Ovary (tissue), 9 donors: ENCODE measurements around the gene C19orf47. TPM values are rescaled to one million over a fixed set of nuclear protein-coding genes. Genes with fewer than 3 reads are reported as not detected.
A peak's percentile ranks its signal among the peaks of the same experiment; 100 is the strongest.

Experiments used
- DNase-seq, 5 donors: peaks; one replicate each; pipeline ENCODE4 v3.0.0-alpha.2; 2019 to 2020
- H3K27ac ChIP-seq, 2 donors: fragments of 200-600 bp; one replicate each; pipeline versions ENCODE4 v1.5.1 to v1.8.0; 2019 to 2022
- H3K27me3 ChIP-seq: fragments of 200-600 bp; one replicate; pipeline ENCODE4 v1.8.0; 2022
- H3K36me3 ChIP-seq: fragments of 200-600 bp; sonication (generic); one replicate; pipeline ENCODE4 v1.5.1; 2019
- H3K4me1 ChIP-seq: one replicate; pipeline ENCODE4 v1.8.1; 2013; ENCODE audit warnings: mild to moderate bottlenecking, moderate library complexity; ENCODE audit not compliant: insufficient read depth
- H3K4me3 ChIP-seq: fragments of 200-600 bp; sonication (generic); one replicate; pipeline ENCODE4 v1.5.1; 2017
- H3K9me3 ChIP-seq, 2 donors: fragments of 200-600 bp in 1 of 2; sonication (generic) in 1 of 2; one replicate each; pipeline versions ENCODE4 v1.5.1 to v1.8.1; 2013 to 2019; ENCODE audit warnings: mild to moderate bottlenecking in 1 of 2, moderate library complexity in 1 of 2
- EP300 ChIP-seq: sonication (generic); formaldehyde crosslinking; IDR thresholded peaks from one replicate; pipeline ENCODE4 v1.6.1; 2017; ENCODE audit warnings: antibody characterized with exemption
- POLR2A ChIP-seq: fragments of 450-650 bp; IDR thresholded peaks from one replicate; pipeline ENCODE4 v1.6.1; 2017; ENCODE audit warnings: antibody characterized with exemption, mild to moderate bottlenecking, moderate library complexity
- WGBS, 3 donors: extraction: QIAGEN DNeasy Blood & Tissue Kit in 1 of 3; methylation state at CpG; one replicate each; pipeline versions ENCODE4 v1.1.5 to v1.1.7; 2013 to 2017; 5-methylcytosine and 5-hydroxymethylcytosine counted together
- intact Hi-C, 4 donors: fragments of 100-400 bp; cut with DNase I; formaldehyde crosslinking; loops; one replicate each; pipeline versions ENCODE4 v1.11.0 to v1.15.1; 2022 to 2023
- polyA plus RNA-seq, 2 donors: library from polyadenylated mRNA; stranded (reverse); fragments of 200-250 nt in 1 of 2; fragments of 350-450 nt in 1 of 2; fragmentation: Illumina TruSeq in 1 of 2; extraction: RNeasy Lipid Tissue Mini Kit (QIAGEN cat#74804) in 1 of 2; gene quantifications; one replicate each; pipeline ENCODE4 v1.2.3, GENCODE V29; 2013 to 2014
- total RNA-seq, 7 donors: library from RNA; depleted of rRNA in 2 of 7; stranded (reverse); fragments of >200 nt in 2 of 7; fragmentation: NEBNext Ultra II Directional in 3 of 7; extraction: Animal tissue kit (Norgen Biotek cat#: 25700) in 3 of 7; gene quantifications; one replicate each; pipeline versions ENCODE4 v1.1.0 to v1.2.4, GENCODE V29; 2016 to 2023
- TF ChIP-seq, protein P1 (sequence below), 3 donors: fragments of 450-650 bp in 2 of 3; fragments of 200-600 bp in 1 of 3; IDR thresholded peaks; one replicate each; pipeline versions ENCODE4 v1.5.1 to v1.8.0; 2016 to 2022; ENCODE audit warnings: antibody characterized with exemption in 3 of 3, mild to moderate bottlenecking in 1 of 3
- donor health status: DM: no; HTN: no; CAD: no; lungs with moderate emphysema.
- donor health status: DM: no; HTN: no; CAD: no.
- donor health status: Bipolar disorder and iron deficiency.
- donor health status: DM: yes; HTN: yes; CAD: no.
- donor health status: DM: no; HTN: no; CAD: no.
- donor health status: DM: yes; HTN: yes; CAD: no.

Gene C19orf47
- total and polyA plus RNA-seq, 9 donors, result 3.5 to 15.8 (median 12.2) TPM

DNA sequence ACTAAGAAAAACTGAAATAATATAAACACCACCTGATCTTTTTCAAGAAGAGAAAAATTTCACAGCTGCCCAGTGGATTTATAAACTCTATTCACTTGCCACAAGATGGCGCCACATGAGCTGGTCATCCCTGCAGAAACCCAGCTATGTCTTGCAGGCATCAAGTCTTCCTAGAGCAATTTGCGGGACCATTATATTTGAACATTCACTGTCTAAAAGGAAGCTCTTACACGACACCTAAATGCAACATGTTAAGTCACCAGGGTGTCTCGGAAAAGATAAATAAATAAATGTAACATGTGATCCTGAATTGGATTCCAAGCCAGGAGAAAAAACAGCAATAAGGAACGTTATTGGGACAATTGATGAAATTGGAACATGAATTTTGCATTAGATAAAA is 42.8 kb downstream of the C19orf47 start:
- Histone ChIP-seq H3K4me3 (no peak overlapping the region), H3K36me3 (no peaks in the 10 kb centered on the region), H3K9me3 (no peaks in the 10 kb centered on the region), H3K27me3 (no peaks in the 10 kb centered on the region), H3K4me1 (no peaks in the 10 kb centered on the region), H3K27ac (no peak overlapping the region)
- intact Hi-C loops, result loop anchor here in 3 of 4 donors (10.0 kb wide), 2 partner anchors 289 to 329 kb away; no protein-coding TSS in a partner anchor
- peak; percentile 76 to 88 (median 81) for DNase-seq
- WGBS, 3 donors, result 3% methylated on average over 5 of the region's 5 CpGs
- TF ChIP-seq POLR2A, result no peak
- TF ChIP-seq, protein P1, sequence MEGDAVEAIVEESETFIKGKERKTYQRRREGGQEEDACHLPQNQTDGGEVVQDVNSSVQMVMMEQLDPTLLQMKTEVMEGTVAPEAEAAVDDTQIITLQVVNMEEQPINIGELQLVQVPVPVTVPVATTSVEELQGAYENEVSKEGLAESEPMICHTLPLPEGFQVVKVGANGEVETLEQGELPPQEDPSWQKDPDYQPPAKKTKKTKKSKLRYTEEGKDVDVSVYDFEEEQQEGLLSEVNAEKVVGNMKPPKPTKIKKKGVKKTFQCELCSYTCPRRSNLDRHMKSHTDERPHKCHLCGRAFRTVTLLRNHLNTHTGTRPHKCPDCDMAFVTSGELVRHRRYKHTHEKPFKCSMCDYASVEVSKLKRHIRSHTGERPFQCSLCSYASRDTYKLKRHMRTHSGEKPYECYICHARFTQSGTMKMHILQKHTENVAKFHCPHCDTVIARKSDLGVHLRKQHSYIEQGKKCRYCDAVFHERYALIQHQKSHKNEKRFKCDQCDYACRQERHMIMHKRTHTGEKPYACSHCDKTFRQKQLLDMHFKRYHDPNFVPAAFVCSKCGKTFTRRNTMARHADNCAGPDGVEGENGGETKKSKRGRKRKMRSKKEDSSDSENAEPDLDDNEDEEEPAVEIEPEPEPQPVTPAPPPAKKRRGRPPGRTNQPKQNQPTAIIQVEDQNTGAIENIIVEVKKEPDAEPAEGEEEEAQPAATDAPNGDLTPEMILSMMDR (IDR thresholded peaks at IDR 0.05), result peak in 2 of 3 donors; percentile 61 to 64

DNA sequence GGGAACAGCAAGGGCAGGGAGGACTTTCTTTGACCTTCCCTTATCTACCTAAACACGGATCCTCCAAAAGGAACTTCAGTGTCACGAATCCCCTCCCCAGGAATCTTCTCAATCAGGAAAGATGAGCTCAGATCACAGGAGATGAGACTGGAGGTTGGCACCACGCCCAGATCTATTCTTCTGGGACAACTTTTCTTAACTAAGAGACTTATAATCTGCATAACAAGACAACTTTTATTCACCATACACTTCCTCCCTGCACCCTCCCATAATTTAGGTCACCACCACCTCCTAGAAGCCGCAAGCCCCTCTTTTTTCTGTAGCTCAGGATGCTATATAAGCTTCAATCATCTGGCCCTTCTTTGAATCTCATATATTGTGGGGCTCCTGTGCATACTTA is 43.9 kb downstream of the C19orf47 start:
- intact Hi-C loops, result loop anchor here in 3 of 4 donors (10.0 kb wide), 2 partner anchors 290 to 330 kb away; no protein-coding TSS in a partner anchor
- DNase-seq, result no peak
- H3K4me3 ChIP-seq, result no peak overlapping the region
- H3K27ac ChIP-seq, result no peak overlapping the region
- H3K4me1 ChIP-seq, result no peaks in the 10 kb centered on the region
- 69 to 73% (median 71%) methylated on average over 4 of the region's 4 CpGs for WGBS, 3 donors
- no peaks in the 10 kb centered on the region for H3K36me3 ChIP-seq
- TF ChIP-seq, protein P1 (IDR thresholded peaks at IDR 0.05), result no peak
- TF ChIP-seq EP300 (no peak), POLR2A (no peak)
- H3K27me3 ChIP-seq, result no peaks in the 10 kb centered on the region
- H3K9me3 ChIP-seq, result no peaks in the 10 kb centered on the region

DNA sequence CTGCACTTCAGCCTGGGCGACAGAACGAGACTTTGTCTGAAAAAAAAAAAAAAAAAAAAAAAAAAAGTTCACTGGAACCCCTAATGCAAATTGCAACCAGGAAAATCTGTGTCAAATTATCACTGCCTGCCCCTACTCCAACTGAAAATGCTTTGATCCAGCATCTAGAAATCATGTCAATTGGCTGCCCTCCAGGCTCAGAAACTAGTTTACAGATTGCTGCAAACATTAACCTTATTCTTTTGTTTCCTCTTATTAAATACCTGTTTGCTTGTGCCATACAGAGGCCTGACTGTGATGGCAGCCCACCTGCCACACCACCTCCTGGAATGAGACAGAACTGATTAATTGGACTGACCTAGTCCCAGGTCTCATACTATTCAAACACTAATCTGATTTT is 44.4 kb downstream of the C19orf47 start:
- no peak overlapping the region for H3K4me3 ChIP-seq
- no peaks in the 10 kb centered on the region for H3K4me1 ChIP-seq
- WGBS, 3 donors, result 79 to 97% (median 94%) methylated on average over 2 of the region's 2 CpGs
- no peak overlapping the region for H3K27ac ChIP-seq
- H3K36me3 ChIP-seq, result no peaks in the 10 kb centered on the region
- DNase-seq, result no peak
- intact Hi-C loops, result loop anchor here in 3 of 4 donors (10.0 kb wide), 2 partner anchors 291 to 331 kb away; no protein-coding TSS in a partner anchor
- peaks cover 2% of the 10 kb centered on the region for H3K27me3 ChIP-seq
- H3K9me3 ChIP-seq, result no peaks in the 10 kb centered on the region
- TF ChIP-seq POLR2A (no peak), EP300 (no peak)
- TF ChIP-seq, protein P1 (IDR thresholded peaks at IDR 0.05), result no peak

DNA sequence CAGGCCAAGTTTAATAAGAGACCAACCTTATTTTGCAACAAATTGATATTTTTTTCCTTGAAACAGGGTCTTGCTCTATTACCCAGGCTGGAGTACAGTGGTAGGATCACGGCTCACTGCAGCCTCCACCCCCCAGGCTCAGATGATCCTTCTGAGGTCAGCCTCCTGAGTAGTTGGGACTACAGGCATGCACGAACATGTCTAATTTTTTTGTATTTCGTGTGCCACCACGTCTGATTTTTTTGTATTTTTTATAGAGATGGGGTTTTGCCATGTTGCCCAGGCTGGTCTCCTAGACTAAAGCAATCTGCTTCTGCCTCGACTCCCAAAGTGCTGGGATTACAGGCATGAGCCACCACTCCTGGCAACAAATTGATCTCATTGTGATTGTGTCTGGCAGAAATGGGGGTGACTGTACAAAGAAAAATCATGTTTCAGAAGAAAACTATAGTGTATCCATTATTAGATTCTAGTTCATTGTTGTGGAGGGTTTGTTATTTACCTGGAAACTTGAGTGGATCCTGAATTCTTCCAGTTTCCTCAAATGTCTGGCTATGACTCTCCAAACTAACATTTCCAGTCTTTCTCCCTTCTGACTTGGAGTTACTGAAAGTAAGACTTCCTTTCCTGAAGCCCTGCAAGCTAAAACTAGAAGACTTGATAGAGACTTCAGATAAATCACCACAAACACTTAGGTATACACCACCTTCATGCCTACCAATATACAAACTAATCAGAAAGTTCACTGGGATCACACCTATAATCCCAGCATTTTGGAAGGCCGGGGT is 45.8 kb downstream of the C19orf47 start:
- TF ChIP-seq, protein P1 (IDR thresholded peaks at IDR 0.05), result no peak
- no peak for TF ChIP-seq EP300
- no peak for TF ChIP-seq POLR2A
- Histone ChIP-seq H3K9me3 (no peaks in the 10 kb centered on the region), H3K27me3 (peaks cover 2% of the 10 kb centered on the region), H3K27ac (no peak overlapping the region), H3K4me3 (no peak overlapping the region), H3K4me1 (no peaks in the 10 kb centered on the region), H3K36me3 (no peaks in the 10 kb centered on the region)
- no peak for DNase-seq
- intact Hi-C loops, result loop anchor here in 3 of 4 donors (10.0 kb wide), 2 partner anchors 292 to 332 kb away; no protein-coding TSS in a partner anchor
- 83 to 86% (median 84%) methylated on average over 6 of the region's 6 CpGs for WGBS, 3 donors
